Panc1 (cell line): ENCODE results near the gene STARD13. TPM values are rescaled to one million over a fixed set of nuclear protein-coding genes. Genes with fewer than 3 reads are reported as not detected.

Experiments used
- ATAC-seq: fragments of 200-7000 bp; cut with Tn5 transposase; 2 replicates; pipeline ENCODE4 v1.9.1; 2020; ENCODE audit warnings: mild to moderate bottlenecking, moderate library complexity
- BruUV-seq: library from RNA; stranded (reverse); fragments of 400-500 nt; replicated peaks from 2 replicates; lab custom pipeline; 2021; lab: Mats Ljungman, UMichigan
- CTCF ChIA-PET: fragments of 300-600 bp; sonication (Branson Sonifier 250); formaldehyde crosslinking; loops from one replicate; lab custom pipeline; 2022; ENCODE audit warnings: antibody characterized with exemption; lab: Charles Lee
- POLR2A ChIA-PET: fragments of 300-600 bp; sonication (Branson Sonifier 250); formaldehyde crosslinking; loops from one replicate; lab custom pipeline; 2022; ENCODE audit warnings: antibody characterized with exemption; lab: Charles Lee
- DNase-seq: peaks from one replicate; pipeline ENCODE4 v3.0.0-alpha.2; 2010; ENCODE audit warnings: low read depth, low spot score
- H3K27ac ChIP-seq: 2 replicates; pipeline ENCODE4 v1.5.1; 2011; ENCODE audit warnings: mild to moderate bottlenecking, low read length, inconsistent platforms
- H3K27me3 ChIP-seq: fragments of 200-500 bp; sonication (Bioruptor generic); 2 replicates; pipeline ENCODE4 v1.6.0; 2014; ENCODE audit warnings: low read length, inconsistent platforms; ENCODE audit not compliant: control insufficient read depth, insufficient read depth
- H3K36me3 ChIP-seq: fragments of 200-500 bp; sonication (Bioruptor generic); 2 replicates; pipeline ENCODE4 v1.5.1; 2014; ENCODE audit warnings: inconsistent platforms, mild to moderate bottlenecking, low read length, moderate library complexity; ENCODE audit not compliant: control insufficient read depth, insufficient read depth
- H3K4me1 ChIP-seq: 2 replicates; pipeline ENCODE4 v1.5.1; 2011; ENCODE audit warnings: inconsistent platforms, mild to moderate bottlenecking, low read length, moderate library complexity; ENCODE audit not compliant: control insufficient read depth, insufficient read depth
- H3K4me3 ChIP-seq, 2 experiments: 2 replicates each; pipeline ENCODE4 v1.5.1; 2011 to 2012; ENCODE audit warnings: low read depth in 2 of 2, low read length in 2 of 2, mild to moderate bottlenecking in 2 of 2, inconsistent platforms in 1 of 2, moderate library complexity in 1 of 2
- H3K9me3 ChIP-seq: fragments of 200-500 bp; sonication (Bioruptor generic); 2 replicates; pipeline ENCODE4 v1.5.1; 2014; ENCODE audit warnings: low read depth, mild to moderate bottlenecking, inconsistent platforms, low read length, moderate library complexity; ENCODE audit not compliant: control insufficient read depth, insufficient read depth
- CTCF ChIP-seq: fragments of 450-650 bp; IDR thresholded peaks from 2 replicates; pipeline ENCODE4 v1.5.1; 2017; ENCODE audit warnings: mild to moderate bottlenecking
- POLR2AphosphoS5 ChIP-seq: IDR thresholded peaks from 2 replicates; pipeline ENCODE4 v1.6.1; 2012; ENCODE audit warnings: mild to moderate bottlenecking, low read depth, low read length, moderate library complexity
- SIN3A ChIP-seq: IDR thresholded peaks from 2 replicates; pipeline ENCODE4 v1.6.1; 2012; ENCODE audit warnings: low read depth, mild to moderate bottlenecking, low read length, moderate library complexity, borderline replicate concordance; ENCODE audit not compliant: insufficient read depth
- TCF7L2 ChIP-seq: IDR thresholded peaks from 2 replicates; pipeline ENCODE4 v1.6.1; 2011; ENCODE audit warnings: mild to moderate bottlenecking, low read depth, low read length, inconsistent platforms
- in situ Hi-C: cut with HindIII; loops from 2 replicates; pipeline ENCODE4 v1.10.0; 2016; ENCODE audit warnings: low sequenced_read_pairs, low pct_unique_long_range_greater_than_20kb
- intact Hi-C: fragments of 100-400 bp; cut with micrococcal nuclease; formaldehyde crosslinking; loops from one replicate; pipeline ENCODE4 v1.10.0; 2022; ENCODE audit not compliant: unreplicated experiment
- total RNA-seq: library from RNA; stranded (reverse); gene quantifications from one replicate; pipeline ENCODE4 v1.2.1, GENCODE V29; 2021; ENCODE audit not compliant: unreplicated experiment
- TF ChIP-seq, protein P1 (sequence below), 2 experiments: IDR thresholded peaks; 2 replicates each; pipeline ENCODE4 v1.6.1; 2011 to 2012; ENCODE audit warnings: low read depth in 2 of 2, control low read depth in 1 of 2, low read length in 1 of 2, mild to moderate bottlenecking in 1 of 2, moderate library complexity in 1 of 2; ENCODE audit not compliant: insufficient read depth in 1 of 2

The STARD13 gene
- total RNA-seq, 1 experiment from 2014 or later: 6.5 TPM

- no peak overlapping the region for H3K4me3 ChIP-seq
- DNase-seq: no peak
- no TSS peak for BruUV-seq
- intact Hi-C loops: no loop called here
- H3K27me3 ChIP-seq: no peaks in the 10 kb centered on the region
- POLR2A ChIA-PET: no interaction called here
- no peaks in the 10 kb centered on the region for H3K36me3 ChIP-seq
- CTCF ChIA-PET: no interaction called here
- no peak for ATAC-seq
- TF ChIP-seq POLR2AphosphoS5 (no peak), TCF7L2 (no peak), SIN3A (no peak), CTCF (no peak)
- TF ChIP-seq, protein P1, sequence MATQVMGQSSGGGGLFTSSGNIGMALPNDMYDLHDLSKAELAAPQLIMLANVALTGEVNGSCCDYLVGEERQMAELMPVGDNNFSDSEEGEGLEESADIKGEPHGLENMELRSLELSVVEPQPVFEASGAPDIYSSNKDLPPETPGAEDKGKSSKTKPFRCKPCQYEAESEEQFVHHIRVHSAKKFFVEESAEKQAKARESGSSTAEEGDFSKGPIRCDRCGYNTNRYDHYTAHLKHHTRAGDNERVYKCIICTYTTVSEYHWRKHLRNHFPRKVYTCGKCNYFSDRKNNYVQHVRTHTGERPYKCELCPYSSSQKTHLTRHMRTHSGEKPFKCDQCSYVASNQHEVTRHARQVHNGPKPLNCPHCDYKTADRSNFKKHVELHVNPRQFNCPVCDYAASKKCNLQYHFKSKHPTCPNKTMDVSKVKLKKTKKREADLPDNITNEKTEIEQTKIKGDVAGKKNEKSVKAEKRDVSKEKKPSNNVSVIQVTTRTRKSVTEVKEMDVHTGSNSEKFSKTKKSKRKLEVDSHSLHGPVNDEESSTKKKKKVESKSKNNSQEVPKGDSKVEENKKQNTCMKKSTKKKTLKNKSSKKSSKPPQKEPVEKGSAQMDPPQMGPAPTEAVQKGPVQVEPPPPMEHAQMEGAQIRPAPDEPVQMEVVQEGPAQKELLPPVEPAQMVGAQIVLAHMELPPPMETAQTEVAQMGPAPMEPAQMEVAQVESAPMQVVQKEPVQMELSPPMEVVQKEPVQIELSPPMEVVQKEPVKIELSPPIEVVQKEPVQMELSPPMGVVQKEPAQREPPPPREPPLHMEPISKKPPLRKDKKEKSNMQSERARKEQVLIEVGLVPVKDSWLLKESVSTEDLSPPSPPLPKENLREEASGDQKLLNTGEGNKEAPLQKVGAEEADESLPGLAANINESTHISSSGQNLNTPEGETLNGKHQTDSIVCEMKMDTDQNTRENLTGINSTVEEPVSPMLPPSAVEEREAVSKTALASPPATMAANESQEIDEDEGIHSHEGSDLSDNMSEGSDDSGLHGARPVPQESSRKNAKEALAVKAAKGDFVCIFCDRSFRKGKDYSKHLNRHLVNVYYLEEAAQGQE (IDR thresholded peaks at IDR 0.05; ENCODE audit: insufficient read depth in 1 of 2, low read depth in 2 of 2, low read length in 1 of 2): no peak
- H3K27ac ChIP-seq: no peak overlapping the region
- in situ Hi-C loops: no loop called here
- H3K9me3 ChIP-seq: no peaks in the 10 kb centered on the region
- no peaks in the 10 kb centered on the region for H3K4me1 ChIP-seq
Observed at GRCh38 chr13:33213797-33214196, 71.8 kb downstream of the STARD13 start.

DNA sequence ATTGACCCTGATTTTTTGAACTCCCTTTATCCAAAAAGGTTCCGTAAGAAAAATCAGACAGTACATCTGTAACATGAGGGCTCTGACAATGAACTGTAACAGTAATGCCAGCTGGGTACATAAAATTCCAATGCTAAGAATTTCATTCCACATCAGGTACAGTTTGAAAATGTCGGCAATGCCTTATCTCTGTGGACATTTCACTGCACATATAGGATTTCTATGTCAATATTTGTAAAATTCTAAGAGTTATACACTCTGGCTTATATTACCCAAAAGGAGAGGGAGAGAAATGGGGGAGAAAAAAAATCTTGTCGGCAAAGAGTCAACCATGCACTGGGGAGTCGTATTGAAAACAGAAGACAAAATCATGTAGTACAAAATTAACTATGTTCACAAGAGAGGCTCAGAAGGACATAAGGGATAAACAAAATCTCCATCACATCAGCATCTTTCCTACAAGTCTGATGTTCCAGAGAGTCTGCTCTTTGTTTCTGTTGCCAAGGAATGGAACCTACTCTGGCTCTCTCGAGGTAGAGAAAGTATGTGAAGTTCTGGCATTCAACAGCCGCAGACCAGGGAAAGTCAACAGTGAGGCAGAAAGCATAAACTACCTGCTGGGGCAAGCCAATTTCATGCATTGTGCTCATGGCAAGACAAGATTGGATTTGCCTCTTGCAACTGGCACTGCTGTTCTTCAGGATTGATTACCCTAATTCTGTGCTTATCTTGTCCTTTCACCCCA lies 72.4 kb downstream of the STARD13 start:
- in situ Hi-C loops: no loop called here
- DNase-seq: no peak
- H3K9me3 ChIP-seq: no peaks in the 10 kb centered on the region
- ATAC-seq: no peak
- TF ChIP-seq, protein P1 (IDR thresholded peaks at IDR 0.05; ENCODE audit: insufficient read depth in 1 of 2, low read depth in 2 of 2, low read length in 1 of 2): no peak
- TF ChIP-seq CTCF: no peak
- no peak for TF ChIP-seq TCF7L2
- TF ChIP-seq POLR2AphosphoS5: no peak
- TF ChIP-seq SIN3A: no peak
- POLR2A ChIA-PET: no interaction called here
- H3K4me1 ChIP-seq: no peaks in the 10 kb centered on the region
- CTCF ChIA-PET: no interaction called here
- H3K36me3 ChIP-seq: no peaks in the 10 kb centered on the region
- intact Hi-C loops: no loop called here
- BruUV-seq: no TSS peak
- no peaks in the 10 kb centered on the region for H3K27me3 ChIP-seq
- no peak overlapping the region for H3K27ac ChIP-seq
- no peak overlapping the region for H3K4me3 ChIP-seq
